Heart left ventricle (tissue), 13 donors: ENCODE measurements around the gene KATNB1.

Experiments used
- CTCF ChIP-seq, 12 donors: fragments of 200-600 bp; sonication (generic) in 4 of 12; IDR thresholded peaks; one replicate each; pipeline versions ENCODE4 v1.5.0 to v1.8.0; 2018 to 2022; ENCODE audit warnings: antibody characterized with exemption in 12 of 12, mild to moderate bottlenecking in 5 of 12
- POLR2A ChIP-seq, 2 donors: fragments of 450-650 bp; IDR thresholded peaks; one replicate each; pipeline ENCODE4 v1.6.1; 2017; ENCODE audit warnings: antibody characterized with exemption in 2 of 2, mild to moderate bottlenecking in 2 of 2, moderate library complexity in 2 of 2
- donor health status: ischemic (EF 13 %, LVEDD 7.1; RV severe dilation, severe dysfunction).
- donor health status: DM: no; HTN: yes; CAD: no.
- donor health status: DM: no; HTN: no; CAD: no.
- donor health status: ischemic (EF 25% LVEDD 6.9; RV normal size, moderate dysfunction).
- donor health status: ischemic (EF 25% LVEDD 5.7; RV mildly dilated, moderate dysfunction).
- donor health status: ischemic (EF 35%, LVEDD 5.7; RV mildly dilated, moderate dysfunction).
- donor health status: nonischemic (EF 11% LVEDD 7.7; RV severe dilation, severe dysfunction).
- donor health status: DM: yes; HTN: yes; CAD: no.
- donor health status: PGD.
- donor health status: ischemic (EF 29% LVEDD 5.4; RV normal size, mild dysfunction).
- donor health status: nonischemic (EF 23%, LVEDD 6.1; RV moderate dilation, normal function).

DNA sequence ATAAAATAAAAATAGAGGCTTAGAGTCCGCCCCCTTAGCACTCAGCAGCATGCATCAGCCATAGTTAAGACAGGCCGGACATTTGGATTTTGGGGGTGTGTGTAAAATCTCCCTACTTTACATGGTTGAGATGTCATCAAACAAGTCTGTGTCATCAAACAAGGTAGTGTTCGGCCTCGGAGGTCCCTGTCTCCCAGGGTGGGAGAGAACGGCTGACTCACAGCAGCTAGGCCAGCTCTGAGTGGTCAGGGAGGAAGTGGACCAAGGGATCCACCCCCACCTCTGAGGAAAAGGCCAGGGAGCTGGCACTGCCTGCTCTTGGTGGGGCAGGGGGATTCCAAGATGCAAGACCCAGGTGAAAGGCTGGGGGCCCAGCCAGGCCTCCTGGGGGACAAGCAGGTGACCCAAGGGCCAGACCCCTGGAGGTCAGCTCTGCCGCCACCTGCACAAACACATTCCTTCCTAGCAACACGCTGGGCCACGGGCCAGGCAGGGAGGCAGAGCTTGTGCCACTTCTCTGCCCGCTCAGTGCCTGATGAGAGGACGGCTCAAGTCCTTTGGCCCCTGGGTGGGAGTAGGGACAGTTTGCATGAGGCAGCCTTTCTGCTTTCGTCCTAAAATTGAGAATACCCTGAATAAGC lies 38.2 kb downstream of the KATNB1 start:
- TF ChIP-seq CTCF (IDR thresholded peaks at IDR 0.05): no peak
- TF ChIP-seq POLR2A (IDR thresholded peaks at IDR 0.05): no peak
